GM23338 (cell line): ENCODE data around the gene ATP1A3. TPM values are rescaled to one million over a fixed set of nuclear protein-coding genes. Genes with fewer than 3 reads are reported as not detected.

Experiments used
- ATAC-seq: fragments of 200-7000 bp; cut with Tn5 transposase; 3 replicates; pipeline ENCODE4 v1.9.1; 2020
- DNase-seq: peaks from one replicate; pipeline ENCODE4 v3.0.0-alpha.2; 2015; ENCODE audit warnings: low spot score
- H2AFZ ChIP-seq: fragments of 200-600 bp; sonication (generic); 2 replicates; pipeline ENCODE4 v1.8.0; 2016; ENCODE audit warnings: antibody characterized with exemption, mild to moderate bottlenecking, moderate library complexity
- H3F3A ChIP-seq: fragments of 200-600 bp; sonication (generic); replicated peaks from 2 replicates; pipeline ENCODE4 v1.8.0; 2017; ENCODE audit warnings: antibody characterized with exemption, mixed run types, low read depth
- H3K27ac ChIP-seq: fragments of 200-600 bp; sonication (generic); 2 replicates; pipeline ENCODE4 v1.6.1; 2016; ENCODE audit warnings: low read depth
- H3K27me3 ChIP-seq: fragments of 200-600 bp; sonication (generic); 2 replicates; pipeline ENCODE4 v1.8.0; 2016; ENCODE audit warnings: mild to moderate bottlenecking, mixed run types, moderate library complexity; ENCODE audit not compliant: insufficient read depth
- H3K36me3 ChIP-seq: fragments of 200-600 bp; sonication (generic); 2 replicates; pipeline ENCODE4 v1.8.0; 2016; ENCODE audit warnings: mild to moderate bottlenecking; ENCODE audit not compliant: insufficient read depth
- H3K4me1 ChIP-seq: fragments of 200-600 bp; sonication (generic); 2 replicates; pipeline ENCODE4 v1.8.0; 2016; ENCODE audit warnings: mild to moderate bottlenecking, moderate library complexity; ENCODE audit not compliant: insufficient read depth
- H3K4me2 ChIP-seq: fragments of 200-600 bp; sonication (generic); 2 replicates; pipeline ENCODE4 v1.7.1; 2017; ENCODE audit warnings: mixed run types
- H3K4me3 ChIP-seq: fragments of 200-600 bp; sonication (generic); 2 replicates; pipeline ENCODE4 v1.6.1; 2016; ENCODE audit warnings: mixed run types
- H3K79me2 ChIP-seq: fragments of 200-600 bp; sonication (generic); replicated peaks from 2 replicates; pipeline ENCODE4 v1.8.0; 2017; ENCODE audit warnings: mild to moderate bottlenecking; ENCODE audit not compliant: insufficient read depth
- H3K9me2 ChIP-seq: fragments of 200-600 bp; sonication (generic); 2 replicates; pipeline ENCODE4 v1.8.0; 2017; ENCODE audit not compliant: insufficient read depth
- H4K20me1 ChIP-seq: fragments of 200-600 bp; sonication (generic); replicated peaks from 2 replicates; pipeline ENCODE4 v1.8.0; 2017; ENCODE audit warnings: mild to moderate bottlenecking; ENCODE audit not compliant: insufficient read depth
- H3K27ac Mint-ChIP-seq: 2 replicates; pipeline ENCODE4 v1.8.0; 2020; ENCODE audit warnings: inconsistent platforms, mild to moderate bottlenecking, moderate library complexity, mixed read lengths
- H3K27me3 Mint-ChIP-seq: 3 replicates; pipeline ENCODE4 v1.8.0; 2022; ENCODE audit warnings: low read depth, mild to moderate bottlenecking, moderate library complexity, mixed read lengths, inconsistent platforms; ENCODE audit not compliant: insufficient read depth, poor library complexity
- H3K36me3 Mint-ChIP-seq: 3 replicates; pipeline ENCODE4 v1.8.0; 2021; ENCODE audit warnings: low read depth, mild to moderate bottlenecking, inconsistent platforms, moderate library complexity, mixed read lengths
- H3K4me1 Mint-ChIP-seq: 3 replicates; pipeline ENCODE4 v1.8.0; 2020; ENCODE audit warnings: mild to moderate bottlenecking, inconsistent platforms, mixed read lengths
- H3K4me3 Mint-ChIP-seq: 3 replicates; pipeline ENCODE4 v1.8.0; 2021; ENCODE audit warnings: moderate library complexity, mild to moderate bottlenecking, inconsistent platforms, mixed read lengths
- H3K9me3 Mint-ChIP-seq: 3 replicates; pipeline ENCODE4 v1.8.0; 2020; ENCODE audit warnings: moderate library complexity, mild to moderate bottlenecking, inconsistent platforms, mixed read lengths
- CREB1 ChIP-seq: fragments of 250-450 bp; sonication (Bioruptor Pico); IDR thresholded peaks from 2 replicates; pipeline ENCODE4 v1.5.0; 2020; ENCODE audit warnings: low read depth, mild to moderate bottlenecking, moderate library complexity
- EZH2phosphoT487 ChIP-seq: fragments of 200-600 bp; sonication (generic); IDR thresholded peaks from one replicate; pipeline ENCODE4 v1.8.1; 2018; ENCODE audit warnings: antibody characterized with exemption; ENCODE audit not compliant: unreplicated experiment
- JUNB ChIP-seq: IDR thresholded peaks from one replicate; pipeline ENCODE4 v1.6.1; 2016; ENCODE audit warnings: antibody characterized with exemption; ENCODE audit not compliant: unreplicated experiment
- NANOG ChIP-seq: IDR thresholded peaks from 2 replicates; pipeline ENCODE4 v1.6.1; 2016; ENCODE audit warnings: antibody characterized with exemption, borderline replicate concordance
- POLR2AphosphoS5 ChIP-seq: IDR thresholded peaks from 2 replicates; pipeline ENCODE4 v1.6.1; 2016; ENCODE audit warnings: antibody characterized with exemption, low read depth
- STAT1 ChIP-seq: IDR thresholded peaks from one replicate; pipeline ENCODE4 v1.6.1; 2016; ENCODE audit warnings: antibody characterized with exemption; ENCODE audit not compliant: unreplicated experiment
- ZNF114 ChIP-seq: fragments of 250-450 bp; sonication (Bioruptor Pico); IDR thresholded peaks from 2 replicates; pipeline ENCODE4 v1.5.0; 2020; ENCODE audit warnings: mild to moderate bottlenecking, moderate library complexity
- polyA plus RNA-seq: library from polyadenylated mRNA; unstranded; fragments of >200 nt; fragmentation: Nextera tagmentation; extraction: Ambion mirVana; gene quantifications from 2 replicates; pipeline ENCODE4 v1.2.1, GENCODE V29; 2016
- total RNA-seq: library from RNA; depleted of rRNA; stranded (reverse); fragments of >200 nt; shearing (Covaris generic); gene quantifications from 2 replicates; pipeline ENCODE4 v1.2.3, GENCODE V29; 2014
- TF ChIP-seq, protein P1 (sequence below), 2 experiments: fragments of 200-600 bp in 1 of 2; sonication (generic) in 1 of 2; conservative IDR thresholded peaks; 2 replicates each; pipeline versions ENCODE4 v1.5.1 to v1.6.1; 2016 to 2017; ENCODE audit warnings: antibody characterized with exemption in 2 of 2, low read depth in 2 of 2, mild to moderate bottlenecking in 2 of 2, moderate library complexity in 1 of 2
- TF ChIP-seq, protein P2 (sequence below): fragments of 250-450 bp; sonication (Bioruptor Pico); IDR thresholded peaks from 2 replicates; pipeline ENCODE4 v1.5.0; 2020; ENCODE audit warnings: mild to moderate bottlenecking, moderate library complexity
- TF ChIP-seq, protein P3 (sequence below): IDR thresholded peaks from one replicate; pipeline ENCODE4 v1.6.1; 2018; ENCODE audit warnings: antibody characterized with exemption; ENCODE audit not compliant: unreplicated experiment

ATP1A3 gene
- total and polyA plus RNA-seq, 2 experiments from 2014 or later = 11.5 to 37.3 TPM

DNA sequence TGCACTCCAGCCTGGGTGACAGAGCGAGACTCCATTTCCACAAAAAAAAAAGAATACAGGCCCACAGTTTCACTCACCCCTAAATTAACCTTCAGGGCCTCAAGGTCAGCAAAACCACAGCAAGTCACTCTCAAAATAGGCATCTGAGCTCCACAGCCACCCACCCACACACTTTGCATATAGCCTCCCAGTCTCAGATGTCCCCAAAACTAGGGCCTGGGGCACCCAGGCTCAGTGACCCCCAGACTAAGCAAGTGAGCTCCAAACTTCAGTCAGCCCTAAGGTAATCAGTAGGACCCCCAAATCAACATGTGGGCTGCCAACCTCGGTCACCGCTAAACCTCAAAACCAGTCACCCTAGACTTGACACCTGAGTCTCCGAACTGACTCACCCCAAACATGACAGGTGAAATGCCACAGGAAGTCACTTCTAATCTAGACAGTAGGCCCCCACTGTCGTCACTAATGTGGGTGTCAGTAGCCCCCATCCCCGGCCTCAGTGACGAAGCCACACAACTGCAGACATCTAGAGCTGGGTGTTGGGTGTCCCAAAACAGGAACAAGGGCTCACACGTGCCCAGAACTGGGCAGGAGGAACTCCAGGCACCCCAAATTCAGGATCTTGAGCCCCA is 48.8 kb downstream of the ATP1A3 start:
- Histone ChIP-seq H3K9me2 (no peaks in the 10 kb centered on the region), H3F3A (no peaks in the 10 kb centered on the region), H4K20me1 (0 out of 2 replicates have a peak, but pooled peaks cover 4% of the 10 kb centered on the region), H3K27ac (no peak overlapping the region), H2AFZ (no peak overlapping the region), H3K4me2 (no peak overlapping the region), H3K79me2 (no peaks in the 10 kb centered on the region), H3K36me3 (no peaks in the 10 kb centered on the region), H3K4me3 (no peak overlapping the region), H3K27me3 (peaks cover 30% of the 10 kb centered on the region), H3K4me1 (peaks cover 5% of the 10 kb centered on the region; the same call in 1 of the 2 replicates)
- H3K4me3 Mint-ChIP-seq = no peak overlapping the region
- H3K9me3 Mint-ChIP-seq = peaks cover 8% of the 10 kb centered on the region; the same call in 1 of the 3 replicates
- no peak for TF ChIP-seq NANOG
- TF ChIP-seq EZH2phosphoT487 = no peak
- no peak for TF ChIP-seq POLR2AphosphoS5
- DNase-seq = no peak
- no peak for ATAC-seq
- peaks cover 3% of the 10 kb centered on the region; the same call in 1 of the 3 replicates for H3K36me3 Mint-ChIP-seq
- peaks cover 22% of the 10 kb centered on the region for H3K27me3 Mint-ChIP-seq
- H3K4me1 Mint-ChIP-seq = no peaks in the 10 kb centered on the region
- H3K27ac Mint-ChIP-seq = no peak overlapping the region

DNA sequence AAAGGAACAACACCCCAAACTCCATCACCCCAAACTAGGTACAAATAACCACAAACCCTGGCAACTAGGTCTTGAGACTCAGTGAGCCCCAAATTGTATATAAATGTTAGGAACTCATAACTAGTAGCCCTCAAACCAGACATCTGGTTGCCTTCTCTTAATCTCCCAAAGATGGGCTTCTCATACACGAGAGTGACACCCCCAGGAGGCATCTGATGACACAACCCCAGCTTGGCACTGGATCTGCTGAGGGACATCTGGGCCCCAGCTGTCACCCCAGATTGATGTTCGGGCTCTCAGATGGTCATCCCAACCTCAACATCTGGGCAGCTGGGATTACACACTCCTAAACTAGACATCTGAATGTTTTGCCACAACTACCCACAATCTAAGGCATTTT is 49.7 kb downstream of the ATP1A3 start:
- peaks cover 24% of the 10 kb centered on the region for H3K27me3 Mint-ChIP-seq
- ATAC-seq (no peak), DNase-seq (no peak)
- peaks cover 5% of the 10 kb centered on the region; the same call in 1 of the 2 replicates for H3K4me1 ChIP-seq
- H3K36me3 Mint-ChIP-seq = peaks cover 3% of the 10 kb centered on the region; the same call in 1 of the 3 replicates
- H3K27ac ChIP-seq = no peak overlapping the region
- H3K4me3 ChIP-seq = no peak overlapping the region
- no peaks in the 10 kb centered on the region for H3K36me3 ChIP-seq
- H3K9me3 Mint-ChIP-seq = peaks cover 8% of the 10 kb centered on the region; the same call in 1 of the 3 replicates
- H2AFZ ChIP-seq = no peak overlapping the region
- no peaks in the 10 kb centered on the region for H3K4me1 Mint-ChIP-seq
- H3K79me2 ChIP-seq = no peaks in the 10 kb centered on the region
- H3K27me3 ChIP-seq = peaks cover 37% of the 10 kb centered on the region
- no peaks in the 10 kb centered on the region for H3K9me2 ChIP-seq
- no peak overlapping the region for H3K27ac Mint-ChIP-seq
- 0 out of 2 replicates have a peak, but pooled peaks cover 4% of the 10 kb centered on the region for H4K20me1 ChIP-seq
- no peaks in the 10 kb centered on the region for H3F3A ChIP-seq
- no peak overlapping the region for H3K4me3 Mint-ChIP-seq
- no peak overlapping the region for H3K4me2 ChIP-seq
- TF ChIP-seq, protein P1, sequence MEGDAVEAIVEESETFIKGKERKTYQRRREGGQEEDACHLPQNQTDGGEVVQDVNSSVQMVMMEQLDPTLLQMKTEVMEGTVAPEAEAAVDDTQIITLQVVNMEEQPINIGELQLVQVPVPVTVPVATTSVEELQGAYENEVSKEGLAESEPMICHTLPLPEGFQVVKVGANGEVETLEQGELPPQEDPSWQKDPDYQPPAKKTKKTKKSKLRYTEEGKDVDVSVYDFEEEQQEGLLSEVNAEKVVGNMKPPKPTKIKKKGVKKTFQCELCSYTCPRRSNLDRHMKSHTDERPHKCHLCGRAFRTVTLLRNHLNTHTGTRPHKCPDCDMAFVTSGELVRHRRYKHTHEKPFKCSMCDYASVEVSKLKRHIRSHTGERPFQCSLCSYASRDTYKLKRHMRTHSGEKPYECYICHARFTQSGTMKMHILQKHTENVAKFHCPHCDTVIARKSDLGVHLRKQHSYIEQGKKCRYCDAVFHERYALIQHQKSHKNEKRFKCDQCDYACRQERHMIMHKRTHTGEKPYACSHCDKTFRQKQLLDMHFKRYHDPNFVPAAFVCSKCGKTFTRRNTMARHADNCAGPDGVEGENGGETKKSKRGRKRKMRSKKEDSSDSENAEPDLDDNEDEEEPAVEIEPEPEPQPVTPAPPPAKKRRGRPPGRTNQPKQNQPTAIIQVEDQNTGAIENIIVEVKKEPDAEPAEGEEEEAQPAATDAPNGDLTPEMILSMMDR (conservative IDR thresholded peaks at IDR 0.05; ENCODE audit: low read depth in 2 of 2) = no peak
- TF ChIP-seq JUNB = no peak
- TF ChIP-seq, protein P2, sequence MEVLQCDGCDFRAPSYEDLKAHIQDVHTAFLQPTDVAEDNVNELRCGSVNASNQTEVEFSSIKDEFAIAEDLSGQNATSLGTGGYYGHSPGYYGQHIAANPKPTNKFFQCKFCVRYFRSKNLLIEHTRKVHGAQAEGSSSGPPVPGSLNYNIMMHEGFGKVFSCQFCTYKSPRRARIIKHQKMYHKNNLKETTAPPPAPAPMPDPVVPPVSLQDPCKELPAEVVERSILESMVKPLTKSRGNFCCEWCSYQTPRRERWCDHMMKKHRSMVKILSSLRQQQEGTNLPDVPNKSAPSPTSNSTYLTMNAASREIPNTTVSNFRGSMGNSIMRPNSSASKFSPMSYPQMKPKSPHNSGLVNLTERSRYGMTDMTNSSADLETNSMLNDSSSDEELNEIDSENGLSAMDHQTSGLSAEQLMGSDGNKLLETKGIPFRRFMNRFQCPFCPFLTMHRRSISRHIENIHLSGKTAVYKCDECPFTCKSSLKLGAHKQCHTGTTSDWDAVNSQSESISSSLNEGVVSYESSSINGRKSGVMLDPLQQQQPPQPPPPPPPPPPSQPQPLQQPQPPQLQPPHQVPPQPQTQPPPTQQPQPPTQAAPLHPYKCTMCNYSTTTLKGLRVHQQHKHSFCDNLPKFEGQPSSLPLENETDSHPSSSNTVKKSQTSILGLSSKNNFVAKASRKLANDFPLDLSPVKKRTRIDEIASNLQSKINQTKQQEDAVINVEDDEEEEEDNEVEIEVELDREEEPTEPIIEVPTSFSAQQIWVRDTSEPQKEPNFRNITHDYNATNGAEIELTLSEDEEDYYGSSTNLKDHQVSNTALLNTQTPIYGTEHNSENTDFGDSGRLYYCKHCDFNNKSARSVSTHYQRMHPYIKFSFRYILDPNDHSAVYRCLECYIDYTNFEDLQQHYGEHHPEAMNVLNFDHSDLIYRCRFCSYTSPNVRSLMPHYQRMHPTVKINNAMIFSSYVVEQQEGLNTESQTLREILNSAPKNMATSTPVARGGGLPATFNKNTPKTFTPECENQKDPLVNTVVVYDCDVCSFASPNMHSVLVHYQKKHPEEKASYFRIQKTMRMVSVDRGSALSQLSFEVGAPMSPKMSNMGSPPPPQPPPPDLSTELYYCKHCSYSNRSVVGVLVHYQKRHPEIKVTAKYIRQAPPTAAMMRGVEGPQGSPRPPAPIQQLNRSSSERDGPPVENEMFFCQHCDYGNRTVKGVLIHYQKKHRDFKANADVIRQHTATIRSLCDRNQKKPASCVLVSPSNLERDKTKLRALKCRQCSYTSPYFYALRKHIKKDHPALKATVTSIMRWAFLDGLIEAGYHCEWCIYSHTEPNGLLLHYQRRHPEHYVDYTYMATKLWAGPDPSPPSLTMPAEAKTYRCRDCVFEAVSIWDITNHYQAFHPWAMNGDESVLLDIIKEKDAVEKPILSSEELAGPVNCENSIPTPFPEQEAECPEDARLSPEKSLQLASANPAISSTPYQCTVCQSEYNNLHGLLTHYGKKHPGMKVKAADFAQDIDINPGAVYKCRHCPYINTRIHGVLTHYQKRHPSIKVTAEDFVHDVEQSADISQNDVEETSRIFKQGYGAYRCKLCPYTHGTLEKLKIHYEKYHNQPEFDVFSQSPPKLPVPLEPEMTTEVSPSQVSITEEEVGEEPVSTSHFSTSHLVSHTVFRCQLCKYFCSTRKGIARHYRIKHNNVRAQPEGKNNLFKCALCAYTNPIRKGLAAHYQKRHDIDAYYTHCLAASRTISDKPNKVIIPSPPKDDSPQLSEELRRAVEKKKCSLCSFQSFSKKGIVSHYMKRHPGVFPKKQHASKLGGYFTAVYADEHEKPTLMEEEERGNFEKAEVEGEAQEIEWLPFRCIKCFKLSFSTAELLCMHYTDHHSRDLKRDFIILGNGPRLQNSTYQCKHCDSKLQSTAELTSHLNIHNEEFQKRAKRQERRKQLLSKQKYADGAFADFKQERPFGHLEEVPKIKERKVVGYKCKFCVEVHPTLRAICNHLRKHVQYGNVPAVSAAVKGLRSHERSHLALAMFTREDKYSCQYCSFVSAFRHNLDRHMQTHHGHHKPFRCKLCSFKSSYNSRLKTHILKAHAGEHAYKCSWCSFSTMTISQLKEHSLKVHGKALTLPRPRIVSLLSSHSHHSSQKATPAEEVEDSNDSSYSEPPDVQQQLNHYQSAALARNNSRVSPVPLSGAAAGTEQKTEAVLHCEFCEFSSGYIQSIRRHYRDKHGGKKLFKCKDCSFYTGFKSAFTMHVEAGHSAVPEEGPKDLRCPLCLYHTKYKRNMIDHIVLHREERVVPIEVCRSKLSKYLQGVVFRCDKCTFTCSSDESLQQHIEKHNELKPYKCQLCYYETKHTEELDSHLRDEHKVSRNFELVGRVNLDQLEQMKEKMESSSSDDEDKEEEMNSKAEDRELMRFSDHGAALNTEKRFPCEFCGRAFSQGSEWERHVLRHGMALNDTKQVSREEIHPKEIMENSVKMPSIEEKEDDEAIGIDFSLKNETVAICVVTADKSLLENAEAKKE = no peak
- TF ChIP-seq ZNF114 (CRISPR knock-in tag) = no peak
- no peak for TF ChIP-seq POLR2AphosphoS5
- no peak for TF ChIP-seq EZH2phosphoT487
- TF ChIP-seq STAT1 = no peak
- no peak for TF ChIP-seq CREB1 (CRISPR knock-in tag)
- no peak for TF ChIP-seq NANOG
- TF ChIP-seq, protein P3, sequence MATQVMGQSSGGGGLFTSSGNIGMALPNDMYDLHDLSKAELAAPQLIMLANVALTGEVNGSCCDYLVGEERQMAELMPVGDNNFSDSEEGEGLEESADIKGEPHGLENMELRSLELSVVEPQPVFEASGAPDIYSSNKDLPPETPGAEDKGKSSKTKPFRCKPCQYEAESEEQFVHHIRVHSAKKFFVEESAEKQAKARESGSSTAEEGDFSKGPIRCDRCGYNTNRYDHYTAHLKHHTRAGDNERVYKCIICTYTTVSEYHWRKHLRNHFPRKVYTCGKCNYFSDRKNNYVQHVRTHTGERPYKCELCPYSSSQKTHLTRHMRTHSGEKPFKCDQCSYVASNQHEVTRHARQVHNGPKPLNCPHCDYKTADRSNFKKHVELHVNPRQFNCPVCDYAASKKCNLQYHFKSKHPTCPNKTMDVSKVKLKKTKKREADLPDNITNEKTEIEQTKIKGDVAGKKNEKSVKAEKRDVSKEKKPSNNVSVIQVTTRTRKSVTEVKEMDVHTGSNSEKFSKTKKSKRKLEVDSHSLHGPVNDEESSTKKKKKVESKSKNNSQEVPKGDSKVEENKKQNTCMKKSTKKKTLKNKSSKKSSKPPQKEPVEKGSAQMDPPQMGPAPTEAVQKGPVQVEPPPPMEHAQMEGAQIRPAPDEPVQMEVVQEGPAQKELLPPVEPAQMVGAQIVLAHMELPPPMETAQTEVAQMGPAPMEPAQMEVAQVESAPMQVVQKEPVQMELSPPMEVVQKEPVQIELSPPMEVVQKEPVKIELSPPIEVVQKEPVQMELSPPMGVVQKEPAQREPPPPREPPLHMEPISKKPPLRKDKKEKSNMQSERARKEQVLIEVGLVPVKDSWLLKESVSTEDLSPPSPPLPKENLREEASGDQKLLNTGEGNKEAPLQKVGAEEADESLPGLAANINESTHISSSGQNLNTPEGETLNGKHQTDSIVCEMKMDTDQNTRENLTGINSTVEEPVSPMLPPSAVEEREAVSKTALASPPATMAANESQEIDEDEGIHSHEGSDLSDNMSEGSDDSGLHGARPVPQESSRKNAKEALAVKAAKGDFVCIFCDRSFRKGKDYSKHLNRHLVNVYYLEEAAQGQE = no peak
